GM13977 (cell line): ENCODE measurements around the gene ATP2C2.

Experiments used
- DNase-seq: peaks from one replicate; pipeline ENCODE4 v3.0.0; 2012; ENCODE audit warnings: low spot score
- in situ Hi-C: fragments of 300-500 bp; cut with MboI; formaldehyde crosslinking; loops from one replicate; pipeline ENCODE4 v1.12.0; 2022; ENCODE audit warnings: low sequenced_read_pairs, low pct_unique_long_range_greater_than_20kb, mixed read lengths, inconsistent platforms; ENCODE audit not compliant: unreplicated experiment
- TF ChIP-seq, protein P1 (sequence below): IDR thresholded peaks from 2 replicates; pipeline ENCODE4 v1.5.1; 2012; ENCODE audit warnings: mild to moderate bottlenecking, control low read depth; ENCODE audit not compliant: insufficient read depth; ENCODE audit errors: extremely low read depth, missing control alignments

The ATP2C2 gene

DNA sequence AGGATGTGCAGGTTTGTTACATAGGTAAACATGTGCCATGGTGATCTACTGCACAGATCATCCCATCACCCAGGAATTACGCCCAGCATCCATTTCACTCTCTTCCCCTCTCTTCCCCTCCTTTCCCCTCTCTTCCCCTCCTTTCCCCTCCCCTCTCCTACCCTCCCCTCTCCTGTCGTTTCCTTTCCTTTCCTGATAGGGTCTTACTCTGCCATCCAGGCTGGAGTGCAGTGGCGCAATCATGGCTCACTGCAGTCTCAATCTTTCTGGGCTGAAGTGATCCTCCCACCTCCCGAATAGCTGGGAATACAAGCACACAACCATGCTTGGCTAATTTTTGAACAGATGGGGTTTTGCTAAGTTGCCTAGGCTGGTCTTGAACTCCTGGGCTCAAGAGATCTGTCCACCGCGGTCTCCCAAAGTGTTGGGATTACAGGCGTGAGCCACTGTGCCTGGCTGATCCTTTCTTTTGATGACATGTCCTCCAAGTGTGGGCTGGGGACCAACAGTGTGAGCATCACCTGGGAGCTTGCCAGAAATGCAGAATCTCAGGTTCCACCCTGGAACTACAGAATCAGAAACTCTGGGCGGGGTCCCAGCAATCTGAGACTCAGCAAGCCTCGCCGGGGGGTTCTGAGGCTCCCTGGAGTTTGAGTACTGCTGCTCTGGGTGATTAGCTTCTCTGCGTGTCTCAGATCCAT, 10.8 kb downstream of the ATP2C2 start:
- TF ChIP-seq, protein P1, sequence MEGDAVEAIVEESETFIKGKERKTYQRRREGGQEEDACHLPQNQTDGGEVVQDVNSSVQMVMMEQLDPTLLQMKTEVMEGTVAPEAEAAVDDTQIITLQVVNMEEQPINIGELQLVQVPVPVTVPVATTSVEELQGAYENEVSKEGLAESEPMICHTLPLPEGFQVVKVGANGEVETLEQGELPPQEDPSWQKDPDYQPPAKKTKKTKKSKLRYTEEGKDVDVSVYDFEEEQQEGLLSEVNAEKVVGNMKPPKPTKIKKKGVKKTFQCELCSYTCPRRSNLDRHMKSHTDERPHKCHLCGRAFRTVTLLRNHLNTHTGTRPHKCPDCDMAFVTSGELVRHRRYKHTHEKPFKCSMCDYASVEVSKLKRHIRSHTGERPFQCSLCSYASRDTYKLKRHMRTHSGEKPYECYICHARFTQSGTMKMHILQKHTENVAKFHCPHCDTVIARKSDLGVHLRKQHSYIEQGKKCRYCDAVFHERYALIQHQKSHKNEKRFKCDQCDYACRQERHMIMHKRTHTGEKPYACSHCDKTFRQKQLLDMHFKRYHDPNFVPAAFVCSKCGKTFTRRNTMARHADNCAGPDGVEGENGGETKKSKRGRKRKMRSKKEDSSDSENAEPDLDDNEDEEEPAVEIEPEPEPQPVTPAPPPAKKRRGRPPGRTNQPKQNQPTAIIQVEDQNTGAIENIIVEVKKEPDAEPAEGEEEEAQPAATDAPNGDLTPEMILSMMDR, result no peak
- no peak for DNase-seq
- in situ Hi-C loops, result no loop called here

DNA sequence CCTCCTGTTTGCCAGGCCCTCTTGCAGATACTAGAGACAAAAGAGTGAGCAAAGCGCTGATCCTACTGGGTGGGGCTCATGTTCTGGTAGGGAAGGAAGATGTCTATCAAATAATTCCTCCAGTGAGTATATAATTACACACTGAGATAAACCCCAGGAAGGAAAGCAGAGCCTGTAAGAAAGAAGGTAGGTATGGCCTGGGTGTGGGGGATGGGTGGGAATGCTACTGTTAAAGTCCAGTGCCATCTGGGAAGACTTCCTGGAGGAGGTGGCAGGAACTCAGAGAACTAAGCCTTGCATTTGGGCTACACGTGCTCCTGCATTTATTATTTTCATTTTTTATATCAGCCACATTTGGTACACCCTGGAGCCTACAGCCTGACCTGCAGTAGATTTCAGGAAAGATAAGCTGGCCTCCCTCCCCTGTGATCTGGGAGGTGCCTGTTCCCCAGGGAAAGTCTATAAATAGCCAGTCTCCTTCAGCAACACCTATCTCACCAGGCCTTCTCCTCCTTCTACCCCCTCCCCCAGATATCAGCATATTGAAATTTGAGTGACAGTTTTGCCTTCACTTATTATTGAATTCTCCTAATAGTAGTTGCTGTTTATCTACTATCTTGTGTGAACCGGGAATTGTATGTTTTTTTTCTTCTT, 11.5 kb downstream of the ATP2C2 start:
- DNase-seq, result no peak
- in situ Hi-C loops, result no loop called here
- TF ChIP-seq, protein P1, result no peak

DNA sequence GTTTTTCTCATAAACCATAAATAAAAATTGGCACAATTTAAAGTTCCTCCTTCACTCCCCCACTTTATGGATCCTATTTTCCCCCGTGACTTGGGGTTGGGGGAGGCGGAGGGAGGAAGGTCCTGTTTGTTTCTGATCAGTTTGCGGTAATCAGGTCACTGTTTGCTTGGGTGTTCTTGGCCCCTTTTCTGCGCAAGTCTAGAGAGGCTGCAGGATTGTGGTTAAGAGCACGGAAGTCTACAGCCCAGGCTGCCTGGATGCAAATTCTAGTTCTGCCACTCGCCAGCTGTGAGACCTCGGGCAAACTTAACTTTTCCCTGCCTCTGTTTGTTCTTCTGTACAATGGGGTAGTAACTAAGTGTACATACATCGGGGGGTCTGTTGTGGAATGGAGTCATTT, 12.1 kb downstream of the ATP2C2 start:
- TF ChIP-seq, protein P1, result no peak
- in situ Hi-C loops, result no loop called here
- DNase-seq, result no peak

DNA sequence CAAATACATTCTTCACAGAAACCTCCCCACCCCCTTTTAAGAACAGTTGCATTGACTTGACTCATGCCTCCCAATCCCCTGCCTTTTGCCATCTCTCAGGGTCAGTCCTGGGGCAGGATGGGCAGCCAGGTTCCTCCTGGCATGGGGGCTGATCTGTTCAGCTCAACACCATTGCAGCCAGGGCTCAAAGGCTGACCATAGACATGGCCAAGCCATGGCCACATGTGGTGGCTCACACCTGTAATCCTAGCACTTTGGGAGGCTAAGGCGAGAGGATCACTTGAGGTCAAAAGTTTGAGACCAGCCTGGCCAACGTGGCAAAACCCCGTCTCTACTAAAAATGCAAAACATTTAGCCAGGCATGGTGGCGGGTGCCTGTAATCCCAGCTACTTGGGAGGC, 14.1 kb downstream of the ATP2C2 start:
- DNase-seq, result no peak
- in situ Hi-C loops, result no loop called here
- TF ChIP-seq, protein P1, result no peak

DNA sequence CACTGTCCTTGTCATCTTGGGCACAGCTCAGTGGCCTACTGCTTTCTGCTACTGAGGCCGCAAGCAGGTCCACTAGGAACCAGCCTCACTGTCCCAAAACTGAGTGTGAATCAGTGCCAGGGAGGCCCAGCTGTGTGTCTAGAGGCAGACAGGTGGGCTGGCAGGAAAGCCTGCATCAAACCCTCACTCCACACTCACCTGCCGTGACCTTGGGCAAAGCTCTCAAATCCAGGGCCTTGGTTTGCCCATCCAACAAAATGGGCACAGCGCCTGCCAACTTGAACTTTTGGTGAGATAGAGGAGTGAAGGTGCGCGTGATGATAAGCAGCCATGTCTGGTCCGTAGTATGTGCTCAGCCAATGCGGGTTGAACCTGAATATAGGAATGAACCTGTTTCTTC, 14.8 kb downstream of the ATP2C2 start:
- in situ Hi-C loops, result no loop called here
- TF ChIP-seq, protein P1, result no peak
- no peak for DNase-seq

DNA sequence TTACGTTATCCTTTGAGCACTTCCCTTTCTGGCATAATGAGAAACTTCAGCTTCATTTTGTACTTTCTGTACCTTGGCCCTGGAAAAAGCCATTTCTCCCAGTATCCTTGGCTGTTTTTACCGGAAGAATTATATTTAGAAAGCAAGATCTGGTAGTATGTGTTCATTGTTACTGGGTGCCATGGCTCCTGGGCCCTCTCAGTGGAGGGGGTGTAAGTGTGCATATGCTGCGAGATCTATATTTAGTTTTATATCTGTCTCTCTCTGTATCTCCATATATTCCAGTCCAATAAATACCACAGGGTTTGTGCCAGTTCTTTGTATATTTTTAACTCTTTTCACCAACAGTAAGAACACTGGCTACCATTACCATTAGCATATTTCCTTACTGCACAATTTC, 17.7 kb downstream of the ATP2C2 start:
- TF ChIP-seq, protein P1, result no peak
- in situ Hi-C loops, result no loop called here
- DNase-seq, result no peak
